WTC11 (cell line): ENCODE measurements around the gene SSH2.

Experiments used
- CREB1 ChIP-seq: sonication (generic); formaldehyde crosslinking; IDR thresholded peaks from 2 replicates; pipeline ENCODE4 v1.8.0; 2023; ENCODE audit warnings: mild to moderate bottlenecking, missing genetic modification reagents
- FOXK1 ChIP-seq: sonication (generic); formaldehyde crosslinking; IDR thresholded peaks from 2 replicates; pipeline ENCODE4 v1.8.0; 2022; ENCODE audit warnings: mild to moderate bottlenecking, moderate library complexity, missing genetic modification reagents
- JUN ChIP-seq: sonication (generic); formaldehyde crosslinking; IDR thresholded peaks from 2 replicates; pipeline ENCODE4 v1.8.0; 2023; ENCODE audit warnings: mild to moderate bottlenecking, missing genetic modification reagents
- NR1H2 ChIP-seq: sonication (generic); formaldehyde crosslinking; IDR thresholded peaks from 2 replicates; pipeline ENCODE4 v1.9.0; 2021; ENCODE audit warnings: mild to moderate bottlenecking, moderate library complexity, missing genetic modification reagents
- NR2C2 ChIP-seq: sonication (generic); formaldehyde crosslinking; IDR thresholded peaks from 2 replicates; pipeline ENCODE4 v1.8.0; 2022; ENCODE audit warnings: mild to moderate bottlenecking, missing genetic modification reagents
- TF ChIP-seq, protein P1 (sequence below): fragments of 200-600 bp; IDR thresholded peaks from 2 replicates; pipeline ENCODE4 v1.8.0; 2022; ENCODE audit warnings: antibody characterized with exemption

DNA sequence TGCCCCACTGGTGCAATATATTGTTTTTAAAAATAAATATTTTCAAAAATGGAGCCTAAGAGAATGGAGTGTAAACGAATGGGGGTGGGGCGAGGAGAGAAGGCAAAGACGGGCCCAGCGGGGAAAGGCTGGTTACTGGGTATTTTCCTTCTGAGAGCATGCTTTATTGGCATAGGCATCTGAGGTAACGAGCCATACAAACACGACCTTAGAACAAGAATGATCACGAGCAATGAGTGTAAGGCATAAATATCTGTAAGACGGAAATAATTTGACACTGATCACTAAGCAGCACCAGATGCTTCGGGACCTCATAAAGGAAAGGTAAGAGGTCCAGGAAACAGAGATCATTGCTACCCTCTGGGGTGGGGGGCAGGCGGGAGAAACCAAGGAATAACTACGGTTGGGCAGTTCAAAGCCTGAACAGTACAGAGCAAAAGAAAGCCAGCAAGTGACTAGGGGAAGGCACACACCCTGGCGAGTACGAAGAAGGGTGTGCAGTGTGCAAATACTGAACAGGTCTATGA is 959 bp downstream of the SSH2 start:
- TF ChIP-seq NR1H2 (no peak), CREB1 (no peak), JUN (CRISPR knock-in tag) (no peak), NR2C2 (CRISPR knock-in tag) (no peak), FOXK1 (no peak)
- TF ChIP-seq, protein P1, sequence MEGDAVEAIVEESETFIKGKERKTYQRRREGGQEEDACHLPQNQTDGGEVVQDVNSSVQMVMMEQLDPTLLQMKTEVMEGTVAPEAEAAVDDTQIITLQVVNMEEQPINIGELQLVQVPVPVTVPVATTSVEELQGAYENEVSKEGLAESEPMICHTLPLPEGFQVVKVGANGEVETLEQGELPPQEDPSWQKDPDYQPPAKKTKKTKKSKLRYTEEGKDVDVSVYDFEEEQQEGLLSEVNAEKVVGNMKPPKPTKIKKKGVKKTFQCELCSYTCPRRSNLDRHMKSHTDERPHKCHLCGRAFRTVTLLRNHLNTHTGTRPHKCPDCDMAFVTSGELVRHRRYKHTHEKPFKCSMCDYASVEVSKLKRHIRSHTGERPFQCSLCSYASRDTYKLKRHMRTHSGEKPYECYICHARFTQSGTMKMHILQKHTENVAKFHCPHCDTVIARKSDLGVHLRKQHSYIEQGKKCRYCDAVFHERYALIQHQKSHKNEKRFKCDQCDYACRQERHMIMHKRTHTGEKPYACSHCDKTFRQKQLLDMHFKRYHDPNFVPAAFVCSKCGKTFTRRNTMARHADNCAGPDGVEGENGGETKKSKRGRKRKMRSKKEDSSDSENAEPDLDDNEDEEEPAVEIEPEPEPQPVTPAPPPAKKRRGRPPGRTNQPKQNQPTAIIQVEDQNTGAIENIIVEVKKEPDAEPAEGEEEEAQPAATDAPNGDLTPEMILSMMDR: no peak
